IMR-90 (cell line): ENCODE results near the gene FER. TPM values are rescaled to one million over a fixed set of nuclear protein-coding genes. Genes with fewer than 3 reads are reported as not detected.

ENCODE experiments used
- ATAC-seq: fragments of 200-7000 bp; cut with Tn5 transposase; 2 replicates; pipeline ENCODE4 v1.9.1; 2020; ENCODE audit warnings: low read depth, mild to moderate bottlenecking, moderate library complexity
- BruUV-seq: library from RNA; stranded (reverse); fragments of 400-500 nt; replicated peaks from 2 replicates; lab custom pipeline; 2021; lab: Mats Ljungman, UMichigan
- CTCF ChIA-PET: fragments of 300-600 bp; formaldehyde crosslinking; extraction: SDS; loops from one replicate; lab custom pipeline; 2021; ENCODE audit warnings: antibody characterized with exemption; lab: Yijun Ruan, JAX
- POLR2A ChIA-PET: fragments of 300-600 bp; sonication (Branson Sonifier 250); formaldehyde crosslinking; loops from one replicate; lab custom pipeline; 2022; ENCODE audit warnings: antibody characterized with exemption; ENCODE audit not compliant: unreplicated experiment; lab: Charles Lee
- DNase-seq: peaks from one replicate; pipeline ENCODE4 v3.0.0; 2013
- H2AFZ ChIP-seq: replicated peaks from 2 replicates; pipeline ENCODE3; 2013; ENCODE audit warnings: low read length, mild to moderate bottlenecking; ENCODE audit not compliant: poor library complexity
- H2AK5ac ChIP-seq: 2 replicates; pipeline ENCODE4 v1.6.1; 2013; ENCODE audit warnings: low read depth, low read length, inconsistent platforms
- H2AK9ac ChIP-seq: replicated peaks from 2 replicates; pipeline ENCODE3; 2013; ENCODE audit warnings: mild to moderate bottlenecking, low read depth, low read length, moderate library complexity; ENCODE audit not compliant: poor library complexity
- H2BK120ac ChIP-seq: 2 replicates; pipeline ENCODE4 v1.6.1; 2013; ENCODE audit warnings: low read depth, low read length, inconsistent platforms
- H2BK15ac ChIP-seq: 3 replicates; pipeline ENCODE4 v1.6.1; 2013; ENCODE audit warnings: low read depth, low read length, inconsistent platforms
- H2BK20ac ChIP-seq: 2 replicates; pipeline ENCODE4 v1.6.1; 2013; ENCODE audit warnings: low read depth, mild to moderate bottlenecking, inconsistent platforms, low read length, moderate library complexity
- H2BK5ac ChIP-seq: 2 replicates; pipeline ENCODE4 v1.6.1; 2013; ENCODE audit warnings: mild to moderate bottlenecking, low read depth, low read length, inconsistent platforms; ENCODE audit not compliant: poor library complexity, severe bottlenecking
- H3K14ac ChIP-seq: replicated peaks from 2 replicates; pipeline ENCODE4 v1.6.1; 2013; ENCODE audit warnings: low read depth, low read length, inconsistent platforms
- H3K18ac ChIP-seq: 2 replicates; pipeline ENCODE4 v1.6.1; 2013; ENCODE audit warnings: low read depth, low read length, control low read depth
- H3K23ac ChIP-seq: 2 replicates; pipeline ENCODE4 v1.6.1; 2013; ENCODE audit warnings: low read depth, low read length, inconsistent platforms
- H3K27ac ChIP-seq: 2 replicates; pipeline ENCODE4 v1.5.1; 2013; ENCODE audit warnings: mild to moderate bottlenecking, control low read depth, low read length; ENCODE audit not compliant: insufficient read depth
- H3K27me3 ChIP-seq: 2 replicates; pipeline ENCODE4 v1.6.1; 2013; ENCODE audit warnings: low read length; ENCODE audit not compliant: control insufficient read depth, insufficient read depth
- H3K36me3 ChIP-seq: 2 replicates; pipeline ENCODE4 v1.6.1; 2013; ENCODE audit warnings: low read length, mixed read lengths; ENCODE audit not compliant: control insufficient read depth, insufficient read depth
- H3K4ac ChIP-seq: 2 replicates; pipeline ENCODE4 v1.6.1; 2013; ENCODE audit warnings: low read depth, low read length, inconsistent platforms
- H3K4me1 ChIP-seq: 2 replicates; pipeline ENCODE4 v1.6.1; 2013; ENCODE audit warnings: low read length, mixed read lengths; ENCODE audit not compliant: control insufficient read depth, insufficient read depth
- H3K4me2 ChIP-seq: 2 replicates; pipeline ENCODE4 v1.6.1; 2013; ENCODE audit warnings: low read depth, mild to moderate bottlenecking, control low read depth, low read length, moderate library complexity
- H3K4me3 ChIP-seq: 2 replicates; pipeline ENCODE4 v1.5.1; 2013; ENCODE audit warnings: low read depth, mild to moderate bottlenecking, control low read depth, low read length, moderate library complexity; ENCODE audit not compliant: insufficient read depth
- H3K56ac ChIP-seq: 2 replicates; pipeline ENCODE4 v1.6.1; 2013; ENCODE audit warnings: low read length, inconsistent platforms; ENCODE audit not compliant: insufficient read depth; ENCODE audit errors: extremely low read depth
- H3K79me1 ChIP-seq, 2 experiments: 2 replicates each; pipeline ENCODE4 v1.6.1; 2013; ENCODE audit warnings: low read length in 2 of 2, inconsistent platforms in 1 of 2, low read depth in 1 of 2
- H3K9ac ChIP-seq: 2 replicates; pipeline ENCODE4 v1.6.1; 2013; ENCODE audit warnings: low read depth, low read length, control low read depth
- H3K9me1 ChIP-seq: 2 replicates; pipeline ENCODE4 v1.6.1; 2013; ENCODE audit warnings: low read length, inconsistent platforms; ENCODE audit not compliant: insufficient read depth
- H3K9me3 ChIP-seq: 2 replicates; pipeline ENCODE4 v1.6.1; 2013; ENCODE audit warnings: low read length; ENCODE audit not compliant: control insufficient read depth, insufficient read depth
- H4K20me1 ChIP-seq: 2 replicates; pipeline ENCODE4 v1.6.1; 2013; ENCODE audit warnings: low read length, inconsistent platforms; ENCODE audit not compliant: insufficient read depth
- H4K5ac ChIP-seq: 2 replicates; pipeline ENCODE4 v1.6.1; 2013; ENCODE audit warnings: mild to moderate bottlenecking, low read depth, low read length, control low read depth
- H4K8ac ChIP-seq, 2 experiments: 2 replicates each; pipeline ENCODE4 v1.6.1; 2013; ENCODE audit warnings: low read depth in 2 of 2, low read length in 2 of 2, control low read depth in 1 of 2, inconsistent platforms in 1 of 2
- H4K91ac ChIP-seq: 2 replicates; pipeline ENCODE4 v1.6.1; 2013; ENCODE audit warnings: low read depth, low read length, inconsistent platforms; ENCODE audit not compliant: insufficient read depth
- BHLHE40 ChIP-seq: fragments of 150-350 bp; IDR thresholded peaks from 2 replicates; pipeline ENCODE4 v1.6.1; 2016; ENCODE audit warnings: mild to moderate bottlenecking, low read depth, low read length
- CEBPB ChIP-seq: IDR thresholded peaks from 2 replicates; pipeline ENCODE4 v1.6.1; 2012; ENCODE audit warnings: low read depth, low read length, improper control_type of control experiment
- CHD1 ChIP-seq: IDR thresholded peaks from 2 replicates; pipeline ENCODE4 v1.6.1; 2012; ENCODE audit warnings: low read depth, low read length, improper control_type of control experiment
- ELK1 ChIP-seq: fragments of 150-350 bp; IDR thresholded peaks from 2 replicates; pipeline ENCODE4 v1.6.1; 2016; ENCODE audit warnings: low read depth, mild to moderate bottlenecking, low read length, moderate library complexity, borderline replicate concordance
- FOS ChIP-seq: fragments of 150-350 bp; IDR thresholded peaks from 2 replicates; pipeline ENCODE4 v1.6.1; 2016; ENCODE audit warnings: low read depth, low read length
- MAFK ChIP-seq: IDR thresholded peaks from 2 replicates; pipeline ENCODE4 v1.6.1; 2012; ENCODE audit warnings: low read depth, low read length, improper control_type of control experiment
- MXI1 ChIP-seq: IDR thresholded peaks from 2 replicates; pipeline ENCODE4 v1.6.1; 2012; ENCODE audit warnings: low read depth, mild to moderate bottlenecking, low read length, moderate library complexity, borderline replicate concordance
- POLR2A ChIP-seq: IDR thresholded peaks from 2 replicates; pipeline ENCODE4 v1.6.1; 2012; ENCODE audit warnings: mild to moderate bottlenecking, low read depth, low read length
- RAD21 ChIP-seq: IDR thresholded peaks from 2 replicates; pipeline ENCODE4 v1.6.1; 2012; ENCODE audit warnings: low read length, improper control_type of control experiment
- RCOR1 ChIP-seq: IDR thresholded peaks from 2 replicates; pipeline ENCODE4 v1.6.1; 2012; ENCODE audit warnings: mild to moderate bottlenecking, low read length, improper control_type of control experiment; ENCODE audit not compliant: insufficient replicate concordance
- RFX5 ChIP-seq: IDR thresholded peaks from 2 replicates; pipeline ENCODE4 v1.8.0; 2012; ENCODE audit warnings: low read depth, mild to moderate bottlenecking, low read length, moderate library complexity
- SMC3 ChIP-seq: fragments of 150-350 bp; IDR thresholded peaks from 2 replicates; pipeline ENCODE4 v1.6.1; 2016; ENCODE audit warnings: low read depth, mild to moderate bottlenecking, antibody characterized with exemption, low read length, moderate library complexity
- USF2 ChIP-seq: fragments of 150-350 bp; IDR thresholded peaks from 2 replicates; pipeline ENCODE4 v1.6.1; 2017; ENCODE audit warnings: mild to moderate bottlenecking, antibody characterized with exemption, low read length, low read depth
- WGBS, 2 experiments: methylation state at CpG; one replicate each; pipeline versions ENCODE4 v1.1.5 to v1.1.7; 2013; ENCODE audit warnings: missing lambda C conversion rate in 2 of 2; ENCODE audit not compliant: insufficient read length in 1 of 2; ENCODE audit errors: extremely low coverage in 2 of 2; 5-methylcytosine and 5-hydroxymethylcytosine counted together
- dilution Hi-C: fragments of 300-500 bp; cut with HindIII; formaldehyde crosslinking; loops from one replicate; pipeline ENCODE4 v1.14.3; 2018; ENCODE audit warnings: low sequenced_read_pairs; ENCODE audit not compliant: unreplicated experiment
- in situ Hi-C: fragments of 300-500 bp; cut with MboI; formaldehyde crosslinking; loops from 3 replicates; pipeline ENCODE4 v1.14.3; 2019; ENCODE audit warnings: low sequenced_read_pairs, inconsistent platforms, mixed read lengths
- intact Hi-C: fragments of 100-400 bp; cut with micrococcal nuclease; formaldehyde crosslinking; loops from 2 replicates; pipeline ENCODE4 v1.10.0; 2022
- polyA plus RNA-seq, 3 experiments: library from polyadenylated mRNA; depleted of rRNA; stranded (reverse); fragments of >200 nt; gene quantifications; 2 replicates each; pipeline ENCODE4 v1.2.3, GENCODE V29; 2012; ENCODE audit warnings: low replicate concordance in 1 of 3
- total RNA-seq: library from RNA; depleted of rRNA; stranded (reverse); fragments of >200 nt; gene quantifications from 2 replicates; pipeline ENCODE4 v1.2.3, GENCODE V29; 2012

The FER gene
- total and polyA plus RNA-seq, 2 of the 4 experiments (the other 2 are of a cell fraction), result 3.5 to 32.4 TPM

GRCh38 chr5:108786806-108787483 lies 39.2 kb downstream of the FER start:
- no peak overlapping the region for H2AK5ac ChIP-seq
- H3K9me1 ChIP-seq, result peaks cover 11% of the 10 kb centered on the region; the same call in 1 of the 2 replicates
- no peak overlapping the region for H4K5ac ChIP-seq
- H2BK120ac ChIP-seq, result no peak overlapping the region
- no peak overlapping the region for H3K4me2 ChIP-seq
- no peak overlapping the region for H3K56ac ChIP-seq
- no peak overlapping the region for H3K4ac ChIP-seq
- H3K27ac ChIP-seq, result no peak overlapping the region
- no peak overlapping the region for H3K9ac ChIP-seq
- H4K20me1 ChIP-seq, result peaks cover 3% of the 10 kb centered on the region; the same call in 1 of the 2 replicates
- no peak overlapping the region for H2BK15ac ChIP-seq
- H3K4me3 ChIP-seq, result no peak overlapping the region
- DNase-seq, result no peak
- no peak overlapping the region for H4K91ac ChIP-seq
- POLR2A ChIA-PET, result no interaction called here
- H3K27me3 ChIP-seq, result no peaks in the 10 kb centered on the region
- H2BK5ac ChIP-seq, result no peak overlapping the region
- WGBS, 2 experiments, result 87% methylated on average over 3 of the region's 12 CpGs; no CpG with 5 or more reads in 1 of the 2 experiments
- peaks cover 12% of the 10 kb centered on the region for H3K36me3 ChIP-seq
- no peak overlapping the region for H2AFZ ChIP-seq
- dilution Hi-C loops, result no loop called here
- intact Hi-C loops, result no loop called here
- H3K14ac ChIP-seq, result no peak overlapping the region
- H4K8ac ChIP-seq, result no peak overlapping the region
- peaks cover 9% of the 10 kb centered on the region for H3K9me3 ChIP-seq
- TF ChIP-seq ELK1 (no peak), FOS (no peak), RFX5 (no peak), POLR2A (no peak), CEBPB (no peak), BHLHE40 (no peak), USF2 (no peak), MXI1 (no peak), SMC3 (no peak), RCOR1 (no peak), CHD1 (no peak), MAFK (no peak), RAD21 (no peak)
- no peak overlapping the region for H2BK20ac ChIP-seq
- H3K18ac ChIP-seq, result no peak overlapping the region
- no TSS peak for BruUV-seq
- H2AK9ac ChIP-seq, result no peak overlapping the region
- no peak overlapping the region for H3K23ac ChIP-seq
- no peak for ATAC-seq
- CTCF ChIA-PET, result no interaction called here
- H3K4me1 ChIP-seq, result peaks cover 2% of the 10 kb centered on the region; the same call in 1 of the 2 replicates
- in situ Hi-C loops, result no loop called here
- H3K79me1 ChIP-seq, result peaks cover 30 to 48% of the 10 kb centered on the region in 2 experiments
